Activated CD8-positive, alpha-beta T cell treated with anti-CD3 and anti-CD28 coated beads for 36 hours (primary cell): ENCODE measurements around the gene MACROD2. TPM values are rescaled to one million over a fixed set of nuclear protein-coding genes. Genes with fewer than 3 reads are reported as not detected.

Experiments
- ATAC-seq: fragments of 200-7000 bp; cut with Tn5 transposase; one replicate; pipeline ENCODE4 v1.10.0; 2021; ENCODE audit warnings: mild to moderate bottlenecking, moderate library complexity
- CTCF ChIA-PET: fragments of 350-600 bp; sonication (Branson Sonifier 250); formaldehyde crosslinking; loops from one replicate; lab custom pipeline; 2021; ENCODE audit warnings: antibody characterized with exemption; lab: Charles Lee
- POLR2A ChIA-PET: fragments of 350-600 bp; sonication (Branson Sonifier 250); formaldehyde crosslinking; loops from one replicate; lab custom pipeline; 2021; ENCODE audit warnings: antibody characterized with exemption; lab: Charles Lee
- DNase-seq: peaks from one replicate; pipeline ENCODE4 v3.0.0-alpha.2; 2020
- H3K27ac Mint-ChIP-seq: one replicate; pipeline ENCODE4 v1.8.0; 2021; ENCODE audit warnings: mild to moderate bottlenecking, mixed read lengths
- H3K27me3 Mint-ChIP-seq: one replicate; pipeline ENCODE4 v1.8.0; 2021; ENCODE audit warnings: mixed read lengths
- H3K36me3 Mint-ChIP-seq: one replicate; pipeline ENCODE4 v1.8.0; 2021; ENCODE audit warnings: low read depth, mixed read lengths
- H3K4me1 Mint-ChIP-seq: one replicate; pipeline ENCODE4 v1.8.0; 2021; ENCODE audit warnings: low read depth, mixed read lengths
- H3K4me3 Mint-ChIP-seq: one replicate; pipeline ENCODE4 v1.8.0; 2021; ENCODE audit warnings: mild to moderate bottlenecking, moderate library complexity, mixed read lengths
- H3K9me3 Mint-ChIP-seq: one replicate; pipeline ENCODE4 v1.8.0; 2021; ENCODE audit warnings: mixed read lengths
- intact Hi-C: fragments of 100-400 bp; cut with micrococcal nuclease; formaldehyde crosslinking; loops from one replicate; pipeline ENCODE4 v1.10.0; 2022
- total RNA-seq, 2 experiments: library from RNA; stranded (reverse); gene quantifications; one replicate each; pipeline ENCODE4 v1.2.3, GENCODE V29; 2021
- TF ChIP-seq, protein P1 (sequence below): fragments of 200-600 bp; IDR thresholded peaks from one replicate; pipeline ENCODE4 v1.8.0; 2022; ENCODE audit warnings: antibody characterized with exemption, mild to moderate bottlenecking

Gene MACROD2
- total RNA-seq, 2 experiments from 2014 or later = not detected

DNA sequence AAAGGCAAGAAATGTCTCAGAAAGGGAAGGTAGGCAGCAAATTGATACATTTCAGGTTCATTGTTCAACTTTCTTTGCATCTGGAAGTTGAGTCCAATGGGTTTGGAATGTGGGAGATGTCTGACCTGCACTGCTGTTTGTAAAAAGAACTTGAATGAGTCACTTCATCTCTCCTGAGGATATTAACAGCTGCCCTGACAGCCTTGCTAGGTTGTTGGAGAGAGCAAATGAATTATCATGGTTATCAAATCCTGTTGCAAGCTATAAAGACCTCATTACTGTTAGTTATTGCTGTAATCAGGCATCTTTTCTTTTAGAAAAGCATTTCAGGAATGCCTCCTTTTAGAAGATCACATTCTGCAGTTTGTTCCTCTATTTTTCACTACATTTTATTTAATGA, 365.1 kb downstream of the MACROD2 start:
- ATAC-seq (no peak), DNase-seq (no peak)
- ChIA-PET CTCF (no interaction called here), POLR2A (no interaction called here)
- H3K9me3 Mint-ChIP-seq = peaks cover 2% of the 10 kb centered on the region
- TF ChIP-seq, protein P1, sequence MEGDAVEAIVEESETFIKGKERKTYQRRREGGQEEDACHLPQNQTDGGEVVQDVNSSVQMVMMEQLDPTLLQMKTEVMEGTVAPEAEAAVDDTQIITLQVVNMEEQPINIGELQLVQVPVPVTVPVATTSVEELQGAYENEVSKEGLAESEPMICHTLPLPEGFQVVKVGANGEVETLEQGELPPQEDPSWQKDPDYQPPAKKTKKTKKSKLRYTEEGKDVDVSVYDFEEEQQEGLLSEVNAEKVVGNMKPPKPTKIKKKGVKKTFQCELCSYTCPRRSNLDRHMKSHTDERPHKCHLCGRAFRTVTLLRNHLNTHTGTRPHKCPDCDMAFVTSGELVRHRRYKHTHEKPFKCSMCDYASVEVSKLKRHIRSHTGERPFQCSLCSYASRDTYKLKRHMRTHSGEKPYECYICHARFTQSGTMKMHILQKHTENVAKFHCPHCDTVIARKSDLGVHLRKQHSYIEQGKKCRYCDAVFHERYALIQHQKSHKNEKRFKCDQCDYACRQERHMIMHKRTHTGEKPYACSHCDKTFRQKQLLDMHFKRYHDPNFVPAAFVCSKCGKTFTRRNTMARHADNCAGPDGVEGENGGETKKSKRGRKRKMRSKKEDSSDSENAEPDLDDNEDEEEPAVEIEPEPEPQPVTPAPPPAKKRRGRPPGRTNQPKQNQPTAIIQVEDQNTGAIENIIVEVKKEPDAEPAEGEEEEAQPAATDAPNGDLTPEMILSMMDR = no peak
- no peak overlapping the region for H3K4me3 Mint-ChIP-seq
- intact Hi-C loops = no loop called here
- H3K4me1 Mint-ChIP-seq = no peaks in the 10 kb centered on the region
- no peak overlapping the region for H3K27ac Mint-ChIP-seq
- no peaks in the 10 kb centered on the region for H3K27me3 Mint-ChIP-seq
- no peaks in the 10 kb centered on the region for H3K36me3 Mint-ChIP-seq

DNA sequence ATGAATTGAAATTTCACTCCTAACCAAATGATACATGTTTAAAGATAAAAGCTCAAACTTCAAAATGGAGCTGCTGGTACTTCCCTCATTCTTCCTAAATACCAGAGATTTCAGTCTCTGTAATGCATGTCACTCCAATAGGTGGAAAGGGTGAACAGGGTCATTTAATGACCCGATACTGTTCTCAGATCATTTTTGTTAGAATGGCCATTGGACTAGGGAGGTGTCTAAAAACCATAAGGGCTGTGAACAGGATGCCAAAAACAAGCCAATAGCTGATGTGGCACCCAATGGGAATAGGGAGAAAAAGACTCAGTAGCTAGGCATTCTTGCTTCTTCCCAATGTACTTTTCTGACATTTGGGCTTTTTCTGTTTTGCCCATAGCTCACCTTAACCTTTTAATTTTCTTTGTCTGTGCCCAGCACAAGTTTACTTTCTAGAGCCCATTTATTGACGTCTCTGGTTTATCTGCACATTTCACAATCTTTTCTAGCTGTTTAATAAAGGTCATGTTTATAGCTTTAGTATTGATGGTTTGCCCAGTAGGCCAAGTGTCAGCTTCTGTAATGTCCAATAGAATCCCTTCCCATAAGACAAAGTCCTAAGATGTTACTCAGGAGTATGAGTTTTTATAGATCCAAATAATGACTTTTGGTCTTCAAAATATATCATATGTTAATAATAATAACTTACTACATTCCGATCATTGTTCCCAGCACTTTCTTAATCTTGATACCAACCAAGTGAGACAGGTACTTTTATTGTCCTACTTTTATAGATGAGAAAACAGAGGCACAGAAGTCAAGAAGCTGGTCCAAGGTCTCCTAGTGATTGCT, 366.4 kb downstream of the MACROD2 start:
- H3K4me3 Mint-ChIP-seq = no peak overlapping the region
- TF ChIP-seq, protein P1 = no peak
- H3K9me3 Mint-ChIP-seq = peaks cover 5% of the 10 kb centered on the region
- no peak overlapping the region for H3K27ac Mint-ChIP-seq
- intact Hi-C loops = no loop called here
- no peaks in the 10 kb centered on the region for H3K4me1 Mint-ChIP-seq
- H3K27me3 Mint-ChIP-seq = no peaks in the 10 kb centered on the region
- ChIA-PET POLR2A (no interaction called here), CTCF (interaction anchor here (0.9 kb wide), 1 partner anchor 24 kb away, joined by 3 read pairs; the partner anchor contains the start of gene FLRT3)
- ATAC-seq = no peak
- no peak for DNase-seq
- H3K36me3 Mint-ChIP-seq = no peaks in the 10 kb centered on the region

DNA sequence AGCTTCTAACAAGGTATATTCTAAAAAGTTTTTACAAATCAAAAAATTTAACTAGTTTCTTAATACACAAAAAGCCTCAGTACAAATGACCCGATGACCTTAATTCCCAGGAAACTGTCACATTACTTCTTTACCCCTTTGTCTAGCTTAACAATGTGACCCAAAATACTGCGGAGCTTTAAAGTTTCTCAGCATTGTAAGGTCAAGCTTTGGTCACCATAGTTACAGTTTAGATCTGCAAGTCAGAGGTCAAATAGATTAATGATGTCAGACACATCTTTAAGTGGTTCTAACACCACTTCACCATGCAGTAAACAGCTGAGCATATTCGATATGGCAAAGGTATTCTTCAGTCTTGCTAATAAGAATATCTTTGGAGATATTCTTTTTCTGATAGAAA, 378.9 kb downstream of the MACROD2 start:
- POLR2A ChIA-PET = no interaction called here
- H3K4me3 Mint-ChIP-seq = no peak overlapping the region

DNA sequence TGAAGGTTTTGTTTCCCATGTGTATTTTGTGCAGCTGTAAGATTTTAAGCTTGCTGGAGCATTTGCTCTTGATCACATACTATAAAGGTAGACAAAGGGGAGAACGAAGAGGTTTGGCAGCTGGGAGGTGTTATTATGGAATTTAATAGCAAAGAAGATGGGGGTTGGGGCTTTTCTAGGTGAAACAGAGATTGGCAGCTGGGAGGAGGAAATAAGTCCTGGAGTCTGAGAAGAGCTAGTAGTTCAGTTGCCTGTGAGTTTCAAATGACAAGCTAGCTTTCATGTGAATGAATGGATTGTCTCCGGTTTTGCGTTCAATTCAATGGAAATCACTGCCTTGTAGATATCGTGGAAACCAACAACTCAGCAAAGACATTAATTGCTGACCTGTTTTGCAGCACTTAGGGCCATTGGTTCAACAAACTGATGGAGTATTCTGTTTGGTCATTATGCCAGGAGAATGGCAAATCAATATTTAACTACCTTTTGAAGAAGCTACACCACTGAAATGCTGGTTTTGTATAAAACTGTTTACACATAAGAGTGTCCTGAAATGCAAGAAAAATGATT, 380.2 kb downstream of the MACROD2 start:
- POLR2A ChIA-PET = no interaction called here
- Mint-ChIP-seq H3K4me1 (no peaks in the 10 kb centered on the region), H3K27ac (no peak overlapping the region), H3K9me3 (peaks cover 6% of the 10 kb centered on the region), H3K4me3 (no peak overlapping the region), H3K36me3 (no peaks in the 10 kb centered on the region), H3K27me3 (no peaks in the 10 kb centered on the region)
- intact Hi-C loops = no loop called here
- DNase-seq (no peak), ATAC-seq (no peak)
- TF ChIP-seq, protein P1 = no peak
- CTCF ChIA-PET = no interaction called here

More for the DNA sequence above, 378.9 kb downstream of the MACROD2 start:
- Mint-ChIP-seq H3K36me3 (no peaks in the 10 kb centered on the region), H3K4me1 (no peaks in the 10 kb centered on the region), H3K9me3 (peaks cover 3% of the 10 kb centered on the region), H3K27me3 (no peaks in the 10 kb centered on the region), H3K27ac (no peak overlapping the region)
- ATAC-seq = no peak
- DNase-seq = no peak
- CTCF ChIA-PET = no interaction called here
- intact Hi-C loops = no loop called here
- TF ChIP-seq, protein P1 = no peak

DNA sequence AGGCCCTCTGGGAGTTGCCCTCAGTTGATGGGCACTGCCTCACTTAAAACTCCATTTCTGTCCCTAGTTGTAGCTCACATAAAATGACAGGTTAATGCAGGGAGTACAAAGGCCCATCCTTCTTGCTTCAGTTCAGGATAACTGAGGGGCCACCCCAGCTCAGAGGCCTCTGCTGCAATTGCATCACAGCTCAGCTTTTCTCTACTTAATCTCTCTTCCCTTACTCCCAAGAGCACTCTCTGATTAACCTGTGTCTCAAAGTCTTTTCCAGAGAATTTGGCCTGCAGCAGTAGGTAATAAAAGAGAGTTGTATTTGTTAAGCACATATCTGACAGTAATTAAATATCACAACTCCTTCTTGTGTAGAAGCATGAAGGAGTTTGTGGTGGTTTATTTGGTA, 383.0 kb downstream of the MACROD2 start:
- Mint-ChIP-seq H3K36me3 (no peaks in the 10 kb centered on the region), H3K4me3 (no peak overlapping the region), H3K9me3 (peaks cover 7% of the 10 kb centered on the region), H3K4me1 (no peaks in the 10 kb centered on the region), H3K27me3 (no peaks in the 10 kb centered on the region), H3K27ac (no peak overlapping the region)
- no peak for ATAC-seq
- POLR2A ChIA-PET = no interaction called here
- no peak for DNase-seq
- CTCF ChIA-PET = no interaction called here
- TF ChIP-seq, protein P1 = no peak
- intact Hi-C loops = no loop called here
